Measurements from ENCODE around the gene MLN. TPM values are rescaled to one million over a fixed set of nuclear protein-coding genes. Genes with fewer than 3 reads are reported as not detected.

Gene MLN
- total and polyA plus RNA-seq, 2 of the 4 experiments (the other 2 are of a cell fraction): not detected

DNA sequence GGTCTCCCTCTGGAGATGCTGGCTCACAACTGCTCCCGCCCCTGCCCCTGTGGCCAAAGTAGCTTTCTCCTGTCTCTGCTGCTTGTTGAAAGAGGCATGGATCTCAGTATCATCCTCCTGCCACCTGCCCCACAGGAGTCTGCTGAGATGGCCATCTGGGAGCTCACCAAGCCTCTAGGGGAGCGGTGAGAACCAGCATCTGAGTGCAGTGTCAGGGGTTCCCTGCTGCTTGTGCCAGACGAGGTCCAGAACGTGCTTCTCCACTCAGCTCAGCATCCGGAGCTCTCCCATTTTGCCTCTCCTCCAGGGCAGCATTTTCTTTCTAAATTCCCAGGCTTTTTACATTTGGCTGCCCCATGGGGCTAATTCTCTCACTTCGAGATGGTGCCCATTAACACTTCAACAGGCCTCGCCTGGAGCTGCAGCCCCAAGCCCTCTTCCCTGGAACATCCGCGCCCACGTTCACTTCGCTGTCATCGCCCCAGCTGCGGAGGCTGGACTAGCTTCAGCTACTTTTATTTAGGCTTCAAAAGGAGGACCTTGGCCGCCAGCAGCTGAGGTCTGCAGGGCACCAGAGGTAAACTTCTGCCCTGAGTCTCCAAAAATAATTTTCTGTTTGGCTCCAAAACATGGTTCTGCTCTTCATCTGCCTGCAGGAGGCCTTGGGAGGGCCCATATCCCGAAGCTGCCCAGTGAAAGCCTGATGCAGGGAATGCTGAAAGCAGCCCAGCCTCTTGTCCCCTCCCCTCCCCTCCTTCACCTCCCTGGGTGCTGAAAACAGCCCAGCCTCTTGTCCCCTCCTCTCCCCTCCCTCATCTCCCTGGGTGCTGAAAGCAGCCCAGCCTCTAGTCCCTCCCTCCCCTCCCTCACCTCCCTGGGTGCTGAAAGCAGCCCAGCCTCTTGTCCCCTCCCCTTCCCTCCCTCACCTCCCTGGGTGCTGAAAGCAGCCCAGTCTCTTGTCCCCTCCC is 25.2 kb upstream of the MLN start:
- Histone ChIP-seq H2BK15ac (ENCODE audit: low read depth, low read length) (no peak overlapping the region), H3K4me3 (ENCODE audit: insufficient read depth, low read depth, low read length) (no peak overlapping the region), H2AK9ac (replicated peaks; ENCODE audit: low read depth, low read length, poor library complexity) (no peak overlapping the region), H3K4ac (ENCODE audit: low read depth, low read length) (no peak overlapping the region), H4K91ac (ENCODE audit: insufficient read depth, low read depth, low read length) (no peak overlapping the region), H3K27ac (ENCODE audit: insufficient read depth, low read length) (no peak overlapping the region), H3K27me3 (ENCODE audit: control insufficient read depth, insufficient read depth, low read length) (peaks cover 32% of the 10 kb centered on the region), H2BK5ac (ENCODE audit: low read depth, low read length, poor library complexity, severe bottlenecking) (no peak overlapping the region), H3K23ac (ENCODE audit: low read depth, low read length) (no peak overlapping the region), H3K9me3 (ENCODE audit: control insufficient read depth, insufficient read depth, low read length) (no peaks in the 10 kb centered on the region), H3K4me2 (ENCODE audit: low read depth, low read length) (no peak overlapping the region), H3K79me1 (ENCODE audit: low read depth in 1 of 2, low read length in 2 of 2) (no peaks in the 10 kb centered on the region), H3K18ac (ENCODE audit: low read depth, low read length) (no peak overlapping the region), H3K9ac (ENCODE audit: low read depth, low read length) (no peak overlapping the region), H3K36me3 (ENCODE audit: control insufficient read depth, insufficient read depth, low read length) (no peaks in the 10 kb centered on the region), H3K14ac (replicated peaks; ENCODE audit: low read depth, low read length) (no peak overlapping the region), H3K4me1 (ENCODE audit: control insufficient read depth, insufficient read depth, low read length) (peaks cover 4% of the 10 kb centered on the region; the same call in 1 of the 2 replicates), H4K8ac (ENCODE audit: low read depth in 2 of 2, low read length in 2 of 2) (no peak overlapping the region), H2BK120ac (ENCODE audit: low read depth, low read length) (no peak overlapping the region), H4K5ac (ENCODE audit: low read depth, low read length) (no peak overlapping the region), H2AFZ (replicated peaks; ENCODE audit: low read length, poor library complexity) (no peak overlapping the region), H4K20me1 (ENCODE audit: insufficient read depth, low read length) (no peaks in the 10 kb centered on the region), H2BK20ac (ENCODE audit: low read depth, low read length) (no peak overlapping the region), H3K9me1 (ENCODE audit: insufficient read depth, low read length) (peaks cover 6% of the 10 kb centered on the region; the same call in 1 of the 2 replicates), H2AK5ac (ENCODE audit: low read depth, low read length) (no peak overlapping the region; the same call in 1 of the 2 replicates), H3K56ac (ENCODE audit: extremely low read depth, insufficient read depth, low read length) (no peak overlapping the region)
- ChIA-PET POLR2A (ENCODE audit: unreplicated experiment) (no interaction called here), CTCF (no interaction called here)
- WGBS, 2 experiments (ENCODE audit: extremely low coverage in 2 of 2, insufficient read length in 1 of 2): 43% methylated on average over 9 of the region's 15 CpGs; no CpG with 5 or more reads in 1 of the 2 experiments
- dilution Hi-C loops (cut with HindIII; ENCODE audit: low sequenced_read_pairs, unreplicated experiment) (no loop called here), intact Hi-C loops (cut with micrococcal nuclease) (no loop called here), in situ Hi-C loops (cut with MboI; ENCODE audit: low sequenced_read_pairs) (no loop called here)
- TF ChIP-seq MAFK (IDR thresholded peaks at IDR 0.05; ENCODE audit: low read depth, low read length) (no peak), SMC3 (IDR thresholded peaks at IDR 0.05; ENCODE audit: low read depth, low read length) (no peak)
- DNase-seq (no peak), ATAC-seq (ENCODE audit: low read depth) (no peak)
- BruUV-seq (replicated peaks): no TSS peak
